Immature natural killer cell (primary cell): ENCODE measurements around the gene FGF14. TPM values are rescaled to one million over a fixed set of nuclear protein-coding genes. Genes with fewer than 3 reads are reported as not detected.

Experiments used
- DNase-seq, 3 donors: peaks; one replicate each; pipeline ENCODE4 v3.0.0; 2022; ENCODE audit warnings: mixed read lengths in 1 of 3
- H3K27ac Mint-ChIP-seq, 6 donors: one replicate each; pipeline ENCODE4 v1.8.0; 2020; ENCODE audit warnings: mixed read lengths in 6 of 6, mild to moderate bottlenecking in 5 of 6, inconsistent platforms in 4 of 6, moderate library complexity in 3 of 6
- H3K27me3 Mint-ChIP-seq, 3 donors: one replicate each; pipeline ENCODE4 v1.8.0; 2020 to 2021; ENCODE audit warnings: low read depth in 3 of 3, mild to moderate bottlenecking in 3 of 3, mixed read lengths in 3 of 3, moderate library complexity in 3 of 3, inconsistent platforms in 1 of 3
- H3K36me3 Mint-ChIP-seq, 3 donors: one replicate each; pipeline ENCODE4 v1.8.0; 2020; ENCODE audit warnings: mixed read lengths in 3 of 3, inconsistent platforms in 2 of 3, mild to moderate bottlenecking in 2 of 3
- H3K4me1 Mint-ChIP-seq, 2 donors: one replicate each; pipeline ENCODE4 v1.8.0; 2020; ENCODE audit warnings: inconsistent platforms in 2 of 2, mild to moderate bottlenecking in 2 of 2, mixed read lengths in 2 of 2, moderate library complexity in 1 of 2
- H3K4me3 Mint-ChIP-seq, 5 donors: one replicate each; pipeline ENCODE4 v1.8.0; 2020; ENCODE audit warnings: mild to moderate bottlenecking in 5 of 5, mixed read lengths in 5 of 5, inconsistent platforms in 3 of 5, moderate library complexity in 3 of 5
- H3K9me3 Mint-ChIP-seq, 6 donors: one replicate each; pipeline ENCODE4 v1.8.0; 2020; ENCODE audit warnings: mild to moderate bottlenecking in 6 of 6, mixed read lengths in 6 of 6, inconsistent platforms in 4 of 6, moderate library complexity in 3 of 6
- polyA plus RNA-seq, 3 donors: library from polyadenylated mRNA; unstranded; fragments of 300-500 nt; fragmentation: Illumina TruSeq; gene quantifications; one replicate each; pipeline ENCODE4 v1.2.3, GENCODE V29; 2021

The FGF14 gene
- polyA plus RNA-seq, 3 donors from 2014 or later = not detected

- Mint-ChIP-seq H3K36me3 (no peaks in the 10 kb centered on the region), H3K9me3 (peaks cover 0 to 6% (median 0%) of the 10 kb centered on the region in 6 donors), H3K27me3 (peaks cover 0 to 2% (median 0%) of the 10 kb centered on the region in 3 donors), H3K4me3 (no peak overlapping the region), H3K27ac (no peak overlapping the region), H3K4me1 (no peaks in the 10 kb centered on the region)
- DNase-seq = no peak
Measured at GRCh38 chr13:102183509-102184182, 218.2 kb downstream of the FGF14 start.

- no peak overlapping the region for H3K27ac Mint-ChIP-seq
- no peaks in the 10 kb centered on the region for H3K36me3 Mint-ChIP-seq
- no peak overlapping the region for H3K4me3 Mint-ChIP-seq
- H3K4me1 Mint-ChIP-seq = no peaks in the 10 kb centered on the region
- peaks cover 0 to 6% (median 0%) of the 10 kb centered on the region in 6 donors for H3K9me3 Mint-ChIP-seq
- no peak for DNase-seq
- H3K27me3 Mint-ChIP-seq = peaks cover 0 to 2% (median 0%) of the 10 kb centered on the region in 3 donors
Measured at GRCh38 chr13:102182170-102182569, 219.7 kb downstream of the FGF14 start.

- DNase-seq = no peak
- peaks cover 0 to 6% (median 0%) of the 10 kb centered on the region in 6 donors for H3K9me3 Mint-ChIP-seq
Measured at GRCh38 chr13:102177431-102177830, 224.4 kb downstream of the FGF14 start.

GRCh38 chr13:102176846-102177245, 225.0 kb downstream of the FGF14 start:
- H3K4me1 Mint-ChIP-seq = no peaks in the 10 kb centered on the region
- peaks cover 0 to 6% (median 0%) of the 10 kb centered on the region in 6 donors for H3K9me3 Mint-ChIP-seq
- no peak overlapping the region for H3K4me3 Mint-ChIP-seq
- no peaks in the 10 kb centered on the region for H3K36me3 Mint-ChIP-seq
- no peak for DNase-seq
- no peaks in the 10 kb centered on the region for H3K27me3 Mint-ChIP-seq
- H3K27ac Mint-ChIP-seq = no peak overlapping the region

More at GRCh38 chr13:102177431-102177830, 224.4 kb downstream of the FGF14 start:
- H3K4me1 Mint-ChIP-seq = no peaks in the 10 kb centered on the region
- H3K36me3 Mint-ChIP-seq = no peaks in the 10 kb centered on the region
- no peak overlapping the region for H3K27ac Mint-ChIP-seq
- no peaks in the 10 kb centered on the region for H3K27me3 Mint-ChIP-seq
- no peak overlapping the region for H3K4me3 Mint-ChIP-seq

GRCh38 chr13:102172406-102172805, 229.4 kb downstream of the FGF14 start:
- no peak for DNase-seq
- no peak overlapping the region for H3K4me3 Mint-ChIP-seq
- H3K9me3 Mint-ChIP-seq = peaks cover 0 to 8% (median 2%) of the 10 kb centered on the region in 6 donors
- no peaks in the 10 kb centered on the region for H3K4me1 Mint-ChIP-seq
- H3K27me3 Mint-ChIP-seq = no peaks in the 10 kb centered on the region
- H3K27ac Mint-ChIP-seq = no peak overlapping the region
- H3K36me3 Mint-ChIP-seq = no peaks in the 10 kb centered on the region

- no peak overlapping the region for H3K4me3 Mint-ChIP-seq
- H3K27ac Mint-ChIP-seq = no peak overlapping the region
Measured at GRCh38 chr13:102170305-102170704, 231.5 kb downstream of the FGF14 start.

GRCh38 chr13:102169471-102170015, 232.3 kb downstream of the FGF14 start:
- no peak for DNase-seq
- no peak overlapping the region for H3K27ac Mint-ChIP-seq
- no peak overlapping the region for H3K4me3 Mint-ChIP-seq
- peaks cover 0 to 14% (median 4%) of the 10 kb centered on the region in 6 donors for H3K9me3 Mint-ChIP-seq
- no peaks in the 10 kb centered on the region for H3K36me3 Mint-ChIP-seq
- H3K4me1 Mint-ChIP-seq = no peaks in the 10 kb centered on the region
- H3K27me3 Mint-ChIP-seq = no peaks in the 10 kb centered on the region

More at GRCh38 chr13:102170305-102170704, 231.5 kb downstream of the FGF14 start:
- Mint-ChIP-seq H3K36me3 (no peaks in the 10 kb centered on the region), H3K9me3 (peaks cover 0 to 13% (median 2%) of the 10 kb centered on the region in 6 donors), H3K4me1 (no peaks in the 10 kb centered on the region), H3K27me3 (no peaks in the 10 kb centered on the region)
- no peak for DNase-seq

- Mint-ChIP-seq H3K27me3 (peaks cover 0 to 4% (median 0%) of the 10 kb centered on the region in 3 donors), H3K27ac (no peak overlapping the region), H3K4me1 (no peaks in the 10 kb centered on the region), H3K4me3 (no peak overlapping the region), H3K36me3 (no peaks in the 10 kb centered on the region), H3K9me3 (peaks cover 0 to 7% (median 2%) of the 10 kb centered on the region in 6 donors)
- no peak for DNase-seq
Measured at GRCh38 chr13:102152790-102153189, 249.1 kb downstream of the FGF14 start.

- no peak overlapping the region for H3K4me3 Mint-ChIP-seq
- no peak overlapping the region for H3K27ac Mint-ChIP-seq
- peaks cover 0 to 3% (median under 1%) of the 10 kb centered on the region in 6 donors for H3K9me3 Mint-ChIP-seq
- peaks cover 0 to 1% (median 0%) of the 10 kb centered on the region in 3 donors for H3K27me3 Mint-ChIP-seq
- DNase-seq = no peak
- no peaks in the 10 kb centered on the region for H3K4me1 Mint-ChIP-seq
- H3K36me3 Mint-ChIP-seq = no peaks in the 10 kb centered on the region
Measured at GRCh38 chr13:102147353-102147752, 254.5 kb downstream of the FGF14 start.

- Mint-ChIP-seq H3K4me1 (no peaks in the 10 kb centered on the region), H3K36me3 (no peaks in the 10 kb centered on the region), H3K4me3 (no peak overlapping the region), H3K9me3 (peaks cover 0 to 3% (median 0%) of the 10 kb centered on the region in 6 donors), H3K27me3 (no peaks in the 10 kb centered on the region), H3K27ac (no peak overlapping the region)
- DNase-seq = no peak
Measured at GRCh38 chr13:102145750-102146149, 256.1 kb downstream of the FGF14 start.

- Mint-ChIP-seq H3K4me3 (no peak overlapping the region), H3K4me1 (no peaks in the 10 kb centered on the region), H3K36me3 (no peaks in the 10 kb centered on the region), H3K27ac (no peak overlapping the region), H3K27me3 (no peaks in the 10 kb centered on the region), H3K9me3 (peaks cover 0 to 3% (median 0%) of the 10 kb centered on the region in 6 donors)
- no peak for DNase-seq
Measured at GRCh38 chr13:102142473-102142826, 259.4 kb downstream of the FGF14 start.

- no peak overlapping the region for H3K4me3 Mint-ChIP-seq
- no peaks in the 10 kb centered on the region for H3K36me3 Mint-ChIP-seq
- no peaks in the 10 kb centered on the region for H3K4me1 Mint-ChIP-seq
- H3K9me3 Mint-ChIP-seq = peaks cover 0 to 3% (median 0%) of the 10 kb centered on the region in 6 donors
- DNase-seq = no peak
- H3K27me3 Mint-ChIP-seq = no peaks in the 10 kb centered on the region
- no peak overlapping the region for H3K27ac Mint-ChIP-seq
Measured at GRCh38 chr13:102141625-102142472, 260.0 kb downstream of the FGF14 start.

- Mint-ChIP-seq H3K9me3 (peaks cover 0 to 3% (median 0%) of the 10 kb centered on the region in 6 donors), H3K4me1 (no peaks in the 10 kb centered on the region), H3K36me3 (no peaks in the 10 kb centered on the region), H3K4me3 (no peak overlapping the region), H3K27me3 (peaks cover 0 to 1% (median 0%) of the 10 kb centered on the region in 3 donors), H3K27ac (no peak overlapping the region)
- DNase-seq = no peak
Measured at GRCh38 chr13:102139626-102140025, 262.2 kb downstream of the FGF14 start.

- peaks cover 0 to 1% (median 0%) of the 10 kb centered on the region in 3 donors for H3K27me3 Mint-ChIP-seq
- no peaks in the 10 kb centered on the region for H3K36me3 Mint-ChIP-seq
- DNase-seq = no peak
- H3K9me3 Mint-ChIP-seq = peaks cover 0 to 3% (median 0%) of the 10 kb centered on the region in 6 donors
- H3K4me3 Mint-ChIP-seq = no peak overlapping the region
- H3K27ac Mint-ChIP-seq = no peak overlapping the region
- H3K4me1 Mint-ChIP-seq = no peaks in the 10 kb centered on the region
Measured at GRCh38 chr13:102138635-102139190, 263.1 kb downstream of the FGF14 start.
